GM12872 (cell line): ENCODE results near the gene DUSP1.

ENCODE experiments used
- CTCF ChIP-seq: IDR thresholded peaks from 3 replicates; pipeline ENCODE4 v1.5.1; 2011; ENCODE audit warnings: low read depth, mild to moderate bottlenecking, low read length, moderate library complexity; ENCODE audit not compliant: insufficient read depth

The DUSP1 gene

GRCh38 chr5:172733131-172733973 lies 37.6 kb downstream of the DUSP1 start:
- no peak for TF ChIP-seq CTCF

- no peak for TF ChIP-seq CTCF
Measured at GRCh38 chr5:172732201-172732865, 38.7 kb downstream of the DUSP1 start.

- no peak for TF ChIP-seq CTCF
Measured at GRCh38 chr5:172731680-172732074, 39.3 kb downstream of the DUSP1 start.

GRCh38 chr5:172730981-172731679 lies 39.9 kb downstream of the DUSP1 start:
- TF ChIP-seq CTCF: no peak

- no peak for TF ChIP-seq CTCF
Measured at GRCh38 chr5:172730222-172730621, 40.8 kb downstream of the DUSP1 start.

GRCh38 chr5:172729588-172729987 lies 41.4 kb downstream of the DUSP1 start:
- TF ChIP-seq CTCF: no peak
